ENCODE data around the gene KLHL35.

GRCh38 chr11:75476739-75477613, 44.0 kb upstream of the KLHL35 start:
- TF ChIP-seq ZNF274 (IDR thresholded peaks at IDR 0.05; ENCODE audit: low read depth, low read length): no peak
- TF ChIP-seq YY1 (IDR thresholded peaks at IDR 0.05; ENCODE audit: insufficient read depth, insufficient read length): no peak
- TF ChIP-seq SUZ12 (IDR thresholded peaks at IDR 0.05; ENCODE audit: extremely low read depth, insufficient read depth, insufficient read length): no peak

Data from NT2/D1 (cell line).